Peyer's patch (tissue), 4 donors: Measurements from ENCODE around the gene SUSD1. TPM values are rescaled to one million over a fixed set of nuclear protein-coding genes. Genes with fewer than 3 reads are reported as not detected.

Experiments
- DNase-seq, 3 donors: peaks; one replicate each; pipeline ENCODE4 v3.0.0-alpha.2; 2017 to 2019
- H3K27ac ChIP-seq, 4 donors: fragments of 200-600 bp; sonication (generic); one replicate each; pipeline ENCODE4 v1.5.1; 2016 to 2019
- H3K27me3 ChIP-seq, 2 donors: fragments of 200-600 bp; sonication (generic); one replicate each; pipeline ENCODE4 v1.5.1; 2019
- H3K36me3 ChIP-seq, 3 donors: fragments of 200-600 bp; sonication (generic); one replicate each; pipeline ENCODE4 v1.5.1; 2016 to 2019
- H3K4me1 ChIP-seq, 4 donors: fragments of 200-600 bp; sonication (generic); one replicate each; pipeline ENCODE4 v1.5.1; 2016 to 2019
- H3K4me3 ChIP-seq, 4 donors: fragments of 200-600 bp; sonication (generic); 1 replicate in 3 of 4; 2 replicates in 1 of 4; pipeline ENCODE4 v1.5.1; 2016 to 2019; ENCODE audit warnings: mild to moderate bottlenecking in 1 of 4
- H3K9me3 ChIP-seq, 4 donors: fragments of 200-600 bp; sonication (generic); one replicate each; pipeline ENCODE4 v1.5.1; 2016 to 2019; ENCODE audit warnings: mild to moderate bottlenecking in 1 of 4
- POLR2A ChIP-seq, 2 donors: fragments of 450-650 bp; IDR thresholded peaks; one replicate each; pipeline ENCODE4 v1.5.1; 2017; ENCODE audit warnings: antibody characterized with exemption in 2 of 2, mild to moderate bottlenecking in 2 of 2, moderate library complexity in 2 of 2
- total RNA-seq, 4 donors: library from RNA; depleted of rRNA; stranded (reverse); fragments of >200 nt; gene quantifications; one replicate each; pipeline ENCODE4 v1.1.0, GENCODE V29; 2016
- TF ChIP-seq, protein P1 (sequence below), 6 experiments: fragments of 450-650 bp in 4 of 6; fragments of 200-600 bp in 2 of 6; sonication (generic) in 1 of 6; IDR thresholded peaks; one replicate each; pipeline ENCODE4 v1.5.1; 2017 to 2019; ENCODE audit warnings: antibody characterized with exemption in 6 of 6, mild to moderate bottlenecking in 3 of 6, moderate library complexity in 1 of 6

Gene SUSD1
- total RNA-seq, 4 donors from 2014 or later: 10.6 to 28.9 (median 21.3) TPM

DNA sequence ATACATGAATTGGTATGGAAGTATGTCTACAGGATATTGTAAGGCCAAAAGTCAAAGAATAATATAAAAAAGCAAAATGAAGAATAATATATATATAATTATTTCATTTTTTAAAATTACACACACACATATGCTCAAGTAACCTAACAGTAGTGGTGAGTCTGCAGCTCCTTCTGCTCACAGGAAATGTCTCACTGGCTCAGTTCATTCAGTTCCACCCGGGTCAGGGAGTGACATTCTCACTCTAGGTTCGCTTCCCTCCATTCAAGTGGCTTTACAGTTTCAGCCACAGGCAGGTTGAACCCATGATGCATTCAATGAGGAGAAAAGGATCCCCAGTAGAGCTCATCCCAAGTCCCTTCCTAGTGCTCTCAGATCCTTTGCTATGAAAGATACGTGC lies 90.8 kb downstream of the SUSD1 start:
- Histone ChIP-seq H3K9me3 (no peaks in the 10 kb centered on the region), H3K27me3 (no peaks in the 10 kb centered on the region), H3K36me3 (no peaks in the 10 kb centered on the region), H3K4me3 (no peak overlapping the region), H3K4me1 (no peaks in the 10 kb centered on the region), H3K27ac (no peak overlapping the region)
- DNase-seq: no peak
- no peak for TF ChIP-seq POLR2A (IDR thresholded peaks at IDR 0.05)
- TF ChIP-seq, protein P1, sequence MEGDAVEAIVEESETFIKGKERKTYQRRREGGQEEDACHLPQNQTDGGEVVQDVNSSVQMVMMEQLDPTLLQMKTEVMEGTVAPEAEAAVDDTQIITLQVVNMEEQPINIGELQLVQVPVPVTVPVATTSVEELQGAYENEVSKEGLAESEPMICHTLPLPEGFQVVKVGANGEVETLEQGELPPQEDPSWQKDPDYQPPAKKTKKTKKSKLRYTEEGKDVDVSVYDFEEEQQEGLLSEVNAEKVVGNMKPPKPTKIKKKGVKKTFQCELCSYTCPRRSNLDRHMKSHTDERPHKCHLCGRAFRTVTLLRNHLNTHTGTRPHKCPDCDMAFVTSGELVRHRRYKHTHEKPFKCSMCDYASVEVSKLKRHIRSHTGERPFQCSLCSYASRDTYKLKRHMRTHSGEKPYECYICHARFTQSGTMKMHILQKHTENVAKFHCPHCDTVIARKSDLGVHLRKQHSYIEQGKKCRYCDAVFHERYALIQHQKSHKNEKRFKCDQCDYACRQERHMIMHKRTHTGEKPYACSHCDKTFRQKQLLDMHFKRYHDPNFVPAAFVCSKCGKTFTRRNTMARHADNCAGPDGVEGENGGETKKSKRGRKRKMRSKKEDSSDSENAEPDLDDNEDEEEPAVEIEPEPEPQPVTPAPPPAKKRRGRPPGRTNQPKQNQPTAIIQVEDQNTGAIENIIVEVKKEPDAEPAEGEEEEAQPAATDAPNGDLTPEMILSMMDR (IDR thresholded peaks at IDR 0.05): no peak

DNA sequence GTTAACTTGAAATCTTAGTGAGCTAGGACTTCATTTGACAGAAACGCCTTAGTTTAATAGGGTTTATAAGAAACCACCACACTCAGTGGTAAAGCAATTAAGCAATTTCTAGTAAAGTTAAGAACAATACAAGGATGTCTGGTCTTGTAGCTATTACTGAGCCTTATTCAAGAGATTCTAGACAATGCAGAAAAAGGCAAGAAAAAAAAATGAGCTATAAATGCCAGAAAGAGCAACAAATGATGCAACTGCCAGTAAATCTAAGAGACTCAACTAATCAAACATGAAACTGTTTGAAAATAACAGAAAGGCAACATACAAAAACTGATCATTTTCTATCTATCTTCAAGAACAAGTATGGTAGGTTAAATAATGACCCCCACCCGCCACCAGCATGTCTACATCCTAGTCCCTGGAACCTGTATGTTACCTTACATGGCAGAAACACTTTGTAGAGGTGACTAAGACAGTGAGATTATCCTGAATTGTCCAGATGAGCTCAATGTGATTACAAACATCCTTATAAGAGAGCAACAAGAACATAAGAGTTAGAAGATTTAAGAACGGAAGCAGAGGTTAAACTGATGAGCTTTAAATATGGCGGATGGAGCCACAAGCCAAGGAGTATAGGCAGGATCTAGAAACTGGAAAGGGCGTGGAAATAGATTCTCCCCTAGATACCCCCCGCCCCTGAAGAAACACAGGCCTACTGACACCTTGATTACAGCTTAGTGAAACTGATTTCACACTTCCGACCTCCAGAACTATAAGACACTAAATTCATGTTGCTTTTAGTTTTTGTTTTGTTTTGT lies 93.0 kb downstream of the SUSD1 start:
- Histone ChIP-seq H3K36me3 (peaks cover 0 to 6% (median 0%) of the 10 kb centered on the region in 3 donors), H3K27me3 (no peaks in the 10 kb centered on the region), H3K9me3 (no peaks in the 10 kb centered on the region), H3K4me1 (no peaks in the 10 kb centered on the region), H3K27ac (no peak overlapping the region), H3K4me3 (no peak overlapping the region)
- TF ChIP-seq, protein P1 (IDR thresholded peaks at IDR 0.05): no peak
- TF ChIP-seq POLR2A (IDR thresholded peaks at IDR 0.05): no peak
- no peak for DNase-seq

DNA sequence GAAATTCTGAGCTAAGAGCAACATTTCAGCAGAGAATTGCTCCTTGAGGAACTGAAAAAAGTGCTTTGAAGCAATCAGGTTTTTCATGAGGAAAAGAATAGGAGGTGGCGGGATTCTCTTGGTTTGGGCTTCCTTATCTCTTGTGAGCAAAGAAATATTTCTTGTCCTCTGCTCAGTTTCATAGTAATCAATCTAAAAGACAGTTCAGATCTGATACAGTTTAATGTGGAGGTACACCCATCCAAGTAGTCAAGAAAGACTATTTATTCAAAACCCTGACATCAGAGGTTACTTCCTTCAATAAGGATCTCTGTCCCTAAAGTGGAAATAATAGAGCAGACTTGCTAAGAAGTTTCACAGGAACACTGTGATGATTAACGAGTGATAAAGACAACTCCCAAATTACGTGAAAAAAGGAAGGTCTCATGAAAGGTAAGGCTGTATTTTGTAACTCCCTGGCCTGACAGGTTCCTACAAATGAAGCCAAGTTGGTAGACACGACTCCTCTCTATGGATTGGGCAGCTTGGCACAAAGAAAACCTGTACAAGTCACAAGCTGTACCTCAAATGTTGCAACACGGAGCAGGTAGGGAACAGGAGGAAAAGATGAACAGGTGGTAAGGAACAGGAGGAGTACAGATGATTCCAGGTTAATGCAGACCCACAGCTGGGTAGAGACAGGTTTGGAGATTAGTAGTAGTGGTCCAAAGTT lies 94.1 kb downstream of the SUSD1 start:
- H3K36me3 ChIP-seq: peaks cover 0 to 6% (median 0%) of the 10 kb centered on the region in 3 donors
- no peak overlapping the region for H3K4me3 ChIP-seq
- TF ChIP-seq, protein P1 (IDR thresholded peaks at IDR 0.05): no peak
- no peak for TF ChIP-seq POLR2A (IDR thresholded peaks at IDR 0.05)
- H3K27me3 ChIP-seq: no peaks in the 10 kb centered on the region
- DNase-seq: no peak
- no peak overlapping the region for H3K27ac ChIP-seq
- H3K9me3 ChIP-seq: no peaks in the 10 kb centered on the region
- no peaks in the 10 kb centered on the region for H3K4me1 ChIP-seq

DNA sequence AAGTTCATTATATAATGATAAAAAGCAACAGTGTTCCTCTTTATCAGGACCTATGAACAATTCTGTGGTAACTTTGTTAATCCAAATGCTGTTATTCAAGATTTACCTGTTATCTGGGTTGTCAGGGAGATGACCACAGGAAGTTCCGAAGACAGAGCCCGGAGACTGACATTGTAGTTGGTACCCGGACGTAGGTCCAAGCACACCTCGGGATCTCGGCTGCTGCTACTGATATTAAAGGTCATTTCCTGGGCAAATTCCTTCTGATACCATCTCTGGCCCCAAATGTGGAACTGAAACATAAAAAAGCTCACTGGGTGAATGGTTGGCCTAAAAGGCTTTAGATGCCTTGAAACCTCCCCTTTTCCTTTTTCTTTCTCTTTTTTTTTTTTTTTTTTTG lies 96.7 kb downstream of the SUSD1 start:
- Histone ChIP-seq H3K4me1 (peaks cover 0 to 8% (median 0%) of the 10 kb centered on the region in 4 donors), H3K27ac (no peak overlapping the region), H3K36me3 (peaks cover 0 to 6% (median 0%) of the 10 kb centered on the region in 3 donors), H3K9me3 (no peaks in the 10 kb centered on the region), H3K4me3 (no peak overlapping the region), H3K27me3 (no peaks in the 10 kb centered on the region)
- no peak for TF ChIP-seq POLR2A (IDR thresholded peaks at IDR 0.05)
- TF ChIP-seq, protein P1 (IDR thresholded peaks at IDR 0.05): no peak
- no peak for DNase-seq

DNA sequence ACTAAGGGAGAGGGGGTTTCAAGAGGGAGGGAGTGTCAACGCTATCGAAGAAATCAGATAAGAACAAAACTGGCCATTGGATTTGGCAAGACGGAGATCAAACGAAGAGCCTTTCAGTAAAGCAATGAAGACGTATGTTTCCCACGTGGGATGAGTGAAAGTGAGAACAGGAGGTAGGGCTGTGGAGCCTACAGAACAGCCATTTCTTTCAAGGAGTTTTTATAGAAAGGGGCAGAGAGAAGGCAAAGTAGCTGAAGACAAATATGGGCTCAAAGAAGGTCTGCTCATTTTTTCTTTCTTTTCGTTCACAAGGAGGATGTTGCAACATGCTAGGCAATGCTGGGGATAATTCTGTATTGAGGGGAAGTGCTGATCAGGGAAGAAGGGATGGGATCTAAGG lies 98.3 kb downstream of the SUSD1 start:
- TF ChIP-seq, protein P1 (IDR thresholded peaks at IDR 0.05): no peak
- TF ChIP-seq POLR2A (IDR thresholded peaks at IDR 0.05): no peak
- Histone ChIP-seq H3K4me3 (no peak overlapping the region), H3K4me1 (peaks cover 0 to 9% (median 0%) of the 10 kb centered on the region in 4 donors), H3K27ac (no peak overlapping the region), H3K36me3 (peaks cover 0 to 6% (median 0%) of the 10 kb centered on the region in 3 donors), H3K27me3 (no peaks in the 10 kb centered on the region), H3K9me3 (no peaks in the 10 kb centered on the region)
- DNase-seq: no peak
